CD4-positive, alpha-beta T cell treated with Interleukin-1 beta for 1 hour (primary cell): ENCODE data around the gene AAGAB.

Experiments
- DNase-seq, 2 donors: peaks; one replicate each; pipeline ENCODE4 v3.0.0-alpha.2; 2020 to 2022

Gene AAGAB

GRCh38 chr15:67186226-67186649 is 68.2 kb downstream of the AAGAB start:
- peak in 1 of 2 donors; percentile 43 for DNase-seq

- peak in 1 of 2 donors; percentile 4 for DNase-seq
These were observed 68.7 kb downstream of the AAGAB start for GRCh38 chr15:67185621-67186225.

- no peak for DNase-seq
These were observed 69.4 kb downstream of the AAGAB start for GRCh38 chr15:67185051-67185450.

GRCh38 chr15:67184208-67184925 is 70.1 kb downstream of the AAGAB start:
- no peak for DNase-seq

GRCh38 chr15:67183443-67184169 is 70.9 kb downstream of the AAGAB start:
- no peak for DNase-seq

- peak in 1 of 2 donors; percentile 28 for DNase-seq
These were observed 73.2 kb downstream of the AAGAB start for GRCh38 chr15:67181221-67181639.

GRCh38 chr15:67180514-67181191 is 73.8 kb downstream of the AAGAB start:
- no peak for DNase-seq

GRCh38 chr15:67180035-67180434 is 74.4 kb downstream of the AAGAB start:
- DNase-seq = no peak

- DNase-seq = no peak
These were observed 75.0 kb downstream of the AAGAB start for GRCh38 chr15:67179411-67179995.

- DNase-seq = no peak
These were observed 75.8 kb downstream of the AAGAB start for GRCh38 chr15:67178569-67179210.

GRCh38 chr15:67177752-67178151 is 76.7 kb downstream of the AAGAB start:
- DNase-seq = no peak

- DNase-seq = no peak
These were observed 78.1 kb downstream of the AAGAB start for GRCh38 chr15:67176195-67176971.

- peak; percentile 17 to 74 for DNase-seq
These were observed 78.8 kb downstream of the AAGAB start for GRCh38 chr15:67175643-67176071.

- no peak for DNase-seq
These were observed 79.4 kb downstream of the AAGAB start for GRCh38 chr15:67174864-67175573.

GRCh38 chr15:67174446-67174845 is 80.0 kb downstream of the AAGAB start:
- no peak for DNase-seq

- no peak for DNase-seq
These were observed 80.7 kb downstream of the AAGAB start for GRCh38 chr15:67173786-67174185.

GRCh38 chr15:67173005-67173404 is 81.5 kb downstream of the AAGAB start:
- DNase-seq = no peak

- DNase-seq = no peak
These were observed 82.3 kb downstream of the AAGAB start for GRCh38 chr15:67172172-67172571.

- no peak for DNase-seq
These were observed 83.0 kb downstream of the AAGAB start for GRCh38 chr15:67171471-67171870.

- DNase-seq = no peak
These were observed 84.1 kb downstream of the AAGAB start for GRCh38 chr15:67170143-67170925.
